OCI-LY3 (cell line): ENCODE data around the gene FBXO30.

Source experiments
- H2AFZ ChIP-seq: fragments of 200-600, 300-600 bp; shearing (Covaris generic); 2 replicates; pipeline ENCODE4 v1.6.0; 2014; ENCODE audit warnings: antibody characterized with exemption, low read depth, low read length
- H3K27ac ChIP-seq: fragments of 200-600, 300-600 bp; sonication (generic); 2 replicates; pipeline ENCODE4 v1.5.1; 2014; ENCODE audit warnings: mild to moderate bottlenecking, low read length, moderate library complexity, mixed read lengths
- H3K27me3 ChIP-seq: fragments of 200-600, 300-600 bp; sonication (generic); 2 replicates; pipeline ENCODE4 v1.6.1; 2014; ENCODE audit warnings: low read depth, low read length, mixed read lengths
- H3K36me3 ChIP-seq: fragments of 200-600, 300-600 bp; sonication (generic); replicated peaks from 2 replicates; pipeline ENCODE3; 2014; ENCODE audit warnings: low read depth, low read length, mixed read lengths
- H3K4me1 ChIP-seq: fragments of 300-600, 200-600 bp; sonication (generic); 2 replicates; pipeline ENCODE4 v1.6.1; 2014; ENCODE audit warnings: low read length, mixed read lengths
- H3K4me2 ChIP-seq: fragments of 200-600, 300-600 bp; sonication (generic); 2 replicates; pipeline ENCODE4 v1.6.1; 2014; ENCODE audit warnings: low read length, mixed read lengths
- H3K4me3 ChIP-seq: fragments of 300-600, 200-600 bp; sonication (generic); 2 replicates; pipeline ENCODE4 v1.5.1; 2014; ENCODE audit warnings: antibody characterized with exemption, mild to moderate bottlenecking, low read length, moderate library complexity
- H3K79me2 ChIP-seq: fragments of 300-600, 200-600 bp; shearing (Covaris generic); 2 replicates; pipeline ENCODE4 v1.6.1; 2014; ENCODE audit warnings: mild to moderate bottlenecking, low read length, mixed read lengths
- H3K9ac ChIP-seq: fragments of 300-600, 200-600 bp; shearing (Covaris generic); 2 replicates; pipeline ENCODE4 v1.6.0; 2014; ENCODE audit warnings: mild to moderate bottlenecking, low read length, moderate library complexity
- H3K9me3 ChIP-seq: fragments of 200-600, 300-600 bp; shearing (Covaris generic); 2 replicates; pipeline ENCODE4 v1.6.1; 2014; ENCODE audit warnings: low read length, mixed read lengths; ENCODE audit not compliant: insufficient read depth
- H4K20me1 ChIP-seq: fragments of 200-600, 300-600 bp; sonication (generic); 2 replicates; pipeline ENCODE4 v1.6.1; 2016; ENCODE audit warnings: low read length, mixed read lengths; ENCODE audit not compliant: insufficient read depth
- EZH2phosphoT487 ChIP-seq: fragments of 200-600 bp; shearing (Covaris generic); IDR thresholded peaks from 2 replicates; pipeline ENCODE4 v1.6.1; 2018; ENCODE audit warnings: antibody characterized with exemption, mixed run types, low read depth
- TF ChIP-seq, protein P1 (sequence below): fragments of 200-600, 300-600 bp; sonication (generic); IDR thresholded peaks from 2 replicates; pipeline ENCODE4 v1.5.1; 2014; ENCODE audit warnings: antibody characterized with exemption, low read length, low read depth

Gene FBXO30

DNA sequence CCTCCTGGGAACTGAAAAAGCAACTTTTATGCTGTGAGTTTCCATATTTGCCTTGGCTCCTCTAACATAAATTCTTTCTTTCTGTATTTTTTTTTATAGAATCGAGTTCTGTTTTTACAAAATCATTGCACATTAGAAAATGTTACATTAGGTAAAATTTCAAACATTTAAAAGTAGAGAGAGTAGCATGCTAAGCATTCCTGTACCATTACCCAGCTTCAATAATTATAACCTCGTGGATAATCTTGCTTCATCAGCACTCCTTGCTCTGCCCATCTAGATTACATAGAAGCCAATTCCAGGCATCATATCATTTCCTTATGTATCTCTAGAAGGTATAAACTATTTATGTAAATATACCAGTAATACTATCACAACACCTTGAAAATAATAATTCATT is 15.4 kb upstream of the FBXO30 start:
- Histone ChIP-seq H3K79me2 (no peaks in the 10 kb centered on the region), H4K20me1 (no peaks in the 10 kb centered on the region), H3K27me3 (no peaks in the 10 kb centered on the region), H3K36me3 (no peaks in the 10 kb centered on the region), H3K27ac (no peak overlapping the region), H3K4me1 (no peaks in the 10 kb centered on the region), H2AFZ (no peak overlapping the region), H3K9me3 (no peaks in the 10 kb centered on the region), H3K4me3 (no peak overlapping the region), H3K4me2 (no peak overlapping the region), H3K9ac (no peak overlapping the region)
- TF ChIP-seq EZH2phosphoT487: no peak
- TF ChIP-seq, protein P1, sequence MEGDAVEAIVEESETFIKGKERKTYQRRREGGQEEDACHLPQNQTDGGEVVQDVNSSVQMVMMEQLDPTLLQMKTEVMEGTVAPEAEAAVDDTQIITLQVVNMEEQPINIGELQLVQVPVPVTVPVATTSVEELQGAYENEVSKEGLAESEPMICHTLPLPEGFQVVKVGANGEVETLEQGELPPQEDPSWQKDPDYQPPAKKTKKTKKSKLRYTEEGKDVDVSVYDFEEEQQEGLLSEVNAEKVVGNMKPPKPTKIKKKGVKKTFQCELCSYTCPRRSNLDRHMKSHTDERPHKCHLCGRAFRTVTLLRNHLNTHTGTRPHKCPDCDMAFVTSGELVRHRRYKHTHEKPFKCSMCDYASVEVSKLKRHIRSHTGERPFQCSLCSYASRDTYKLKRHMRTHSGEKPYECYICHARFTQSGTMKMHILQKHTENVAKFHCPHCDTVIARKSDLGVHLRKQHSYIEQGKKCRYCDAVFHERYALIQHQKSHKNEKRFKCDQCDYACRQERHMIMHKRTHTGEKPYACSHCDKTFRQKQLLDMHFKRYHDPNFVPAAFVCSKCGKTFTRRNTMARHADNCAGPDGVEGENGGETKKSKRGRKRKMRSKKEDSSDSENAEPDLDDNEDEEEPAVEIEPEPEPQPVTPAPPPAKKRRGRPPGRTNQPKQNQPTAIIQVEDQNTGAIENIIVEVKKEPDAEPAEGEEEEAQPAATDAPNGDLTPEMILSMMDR: no peak

DNA sequence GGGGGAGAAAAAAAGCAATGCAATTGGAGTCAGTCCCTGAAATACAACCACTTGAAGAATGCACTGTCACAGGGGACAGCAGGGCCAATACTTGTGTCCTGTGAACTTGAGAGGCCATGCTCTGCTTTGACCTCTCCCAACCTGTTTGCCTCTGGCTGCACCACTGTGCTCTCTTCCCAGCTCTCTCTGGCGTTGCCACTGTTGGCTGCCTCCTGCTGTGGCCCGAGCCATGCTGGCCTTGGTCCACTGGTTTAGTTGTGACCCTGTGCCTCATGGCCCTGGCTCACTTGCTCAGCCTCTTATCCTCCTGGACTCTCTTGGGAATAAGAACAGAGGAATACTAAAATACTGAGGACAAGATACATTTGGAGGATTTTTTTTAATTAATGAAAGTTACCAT is 14.5 kb upstream of the FBXO30 start:
- Histone ChIP-seq H4K20me1 (no peaks in the 10 kb centered on the region), H3K27ac (no peak overlapping the region), H3K27me3 (no peaks in the 10 kb centered on the region), H3K9me3 (no peaks in the 10 kb centered on the region), H2AFZ (no peak overlapping the region), H3K4me2 (no peak overlapping the region), H3K4me3 (no peak overlapping the region), H3K36me3 (no peaks in the 10 kb centered on the region), H3K79me2 (no peaks in the 10 kb centered on the region), H3K4me1 (no peaks in the 10 kb centered on the region), H3K9ac (no peak overlapping the region)
- TF ChIP-seq, protein P1: no peak
- no peak for TF ChIP-seq EZH2phosphoT487

- Histone ChIP-seq H3K4me3 (no peak overlapping the region), H3K27me3 (no peaks in the 10 kb centered on the region), H2AFZ (no peak overlapping the region), H3K9ac (no peak overlapping the region), H3K4me2 (no peak overlapping the region), H3K27ac (no peak overlapping the region), H4K20me1 (no peaks in the 10 kb centered on the region), H3K36me3 (no peaks in the 10 kb centered on the region), H3K79me2 (no peaks in the 10 kb centered on the region), H3K4me1 (no peaks in the 10 kb centered on the region), H3K9me3 (no peaks in the 10 kb centered on the region)
- TF ChIP-seq EZH2phosphoT487: no peak
- TF ChIP-seq, protein P1: no peak
These were observed 9.7 kb upstream of the FBXO30 start for GRCh38 chr6:145824344-145824743.

GRCh38 chr6:145823328-145823944 is 8.8 kb upstream of the FBXO30 start:
- no peak overlapping the region for H3K4me2 ChIP-seq

More at GRCh38 chr6:145823328-145823944, 8.8 kb upstream of the FBXO30 start:
- TF ChIP-seq EZH2phosphoT487: no peak
- Histone ChIP-seq H3K79me2 (no peaks in the 10 kb centered on the region), H3K27me3 (no peaks in the 10 kb centered on the region), H3K27ac (no peak overlapping the region), H2AFZ (no peak overlapping the region), H3K36me3 (no peaks in the 10 kb centered on the region), H3K4me3 (no peak overlapping the region), H4K20me1 (no peaks in the 10 kb centered on the region), H3K9ac (no peak overlapping the region), H3K4me1 (no peaks in the 10 kb centered on the region), H3K9me3 (no peaks in the 10 kb centered on the region)
